ENCODE measurements around the gene MAP4K4.
"Not testable (repeated sequence)": the region's sequence is repeated elsewhere in the genome, so short reads cannot be mapped to it uniquely, and the experiment has no call there.

Gene MAP4K4

DNA sequence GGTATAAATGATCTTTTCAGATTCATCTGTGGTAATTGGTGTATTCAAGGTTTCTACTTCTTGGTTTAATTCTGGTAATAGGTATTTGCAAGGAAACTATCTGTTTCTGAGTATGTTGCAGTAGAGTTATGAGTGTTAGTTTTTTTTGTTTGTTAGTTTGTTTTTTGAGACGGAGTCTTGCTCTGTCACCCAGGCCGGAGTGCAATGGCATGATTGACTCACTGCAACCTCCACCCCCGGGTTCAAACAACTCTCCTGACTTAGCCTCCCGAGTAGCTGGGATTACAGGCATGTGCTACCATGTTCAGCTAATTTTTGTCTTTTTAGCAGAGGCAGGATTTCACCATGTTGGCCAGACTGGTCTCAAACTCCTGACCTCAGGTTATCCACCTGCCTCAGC, 233.3 kb downstream of the MAP4K4 start:
- DNase-seq, result no peak

DNA sequence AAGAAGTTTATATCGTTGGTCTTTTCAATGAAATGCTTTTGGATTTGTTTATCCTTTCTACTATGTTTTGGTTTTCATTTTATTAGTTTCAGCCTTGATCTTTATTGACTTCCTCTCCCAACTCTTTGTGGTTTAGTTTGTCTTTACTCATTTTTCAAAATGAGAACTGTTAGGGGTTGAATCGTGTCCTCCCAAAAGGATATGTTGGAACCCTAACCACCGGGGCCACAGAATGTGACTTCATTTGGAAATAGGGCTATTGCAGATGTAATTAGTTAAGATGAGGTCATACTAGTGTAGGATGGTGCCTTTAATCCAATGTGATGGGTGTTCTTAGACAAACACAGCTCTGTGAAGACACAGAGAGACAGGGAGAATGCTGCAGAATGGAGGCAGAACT, 233.9 kb downstream of the MAP4K4 start:
- DNase-seq, result no peak

DNA sequence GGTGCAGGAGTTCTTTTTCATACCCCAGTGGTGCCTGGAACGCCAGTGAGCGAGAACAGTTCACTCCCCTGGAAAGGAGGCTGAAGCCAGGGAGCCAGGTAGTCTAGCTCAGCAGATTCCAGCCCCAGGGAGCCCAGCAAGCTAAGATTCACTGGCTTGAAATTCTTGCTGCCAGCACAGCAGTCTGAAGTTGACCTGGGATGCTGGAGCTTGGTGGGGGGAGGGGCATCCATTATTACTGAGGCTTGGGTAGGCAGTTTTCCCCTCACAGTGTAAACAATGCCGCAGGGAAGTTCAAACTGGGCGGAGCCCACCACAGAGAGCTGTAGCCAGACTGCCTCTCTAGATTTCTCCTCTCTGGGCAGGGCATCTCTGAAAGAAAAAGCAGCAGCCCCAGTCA, 238.3 kb downstream of the MAP4K4 start:
- DNase-seq, result not testable (repeated sequence)

GRCh38 chr2:101942851-101943250, 245.3 kb downstream of the MAP4K4 start:
- no peak for DNase-seq

All from CD4-positive, alpha-beta T cell treated with Interleukin-21 for 1 hour (primary cell).